Measurements from ENCODE around the gene FGF14. TPM values are rescaled to one million over a fixed set of nuclear protein-coding genes. Genes with fewer than 3 reads are reported as not detected.

The FGF14 gene
- total RNA-seq, 1 donor from 2014 or later = 0.23 TPM

GRCh38 chr13:101695870-101696516 is 705.9 kb downstream of the FGF14 start:
- H2AFZ ChIP-seq (ENCODE audit: low read depth, low read length) = no peak overlapping the region
- no peak overlapping the region for H3K9ac ChIP-seq (ENCODE audit: low read length)
- no peaks in the 10 kb centered on the region for H3K9me3 Mint-ChIP-seq (ENCODE audit: unreplicated experiment)
- H3K79me2 ChIP-seq (ENCODE audit: insufficient read depth, low read length) = no peaks in the 10 kb centered on the region
- no peaks in the 10 kb centered on the region for H3K4me1 ChIP-seq (ENCODE audit: insufficient read depth, low read length)
- no peaks in the 10 kb centered on the region for H3K27me3 ChIP-seq (ENCODE audit: insufficient read depth, low read length)
- H3K4me1 Mint-ChIP-seq (ENCODE audit: low read depth, unreplicated experiment) = no peaks in the 10 kb centered on the region
- no peak for DNase-seq (ENCODE audit: low read depth)
- H3K36me3 ChIP-seq (ENCODE audit: insufficient read depth, low read length) = no peaks in the 10 kb centered on the region
- H3K4me3 ChIP-seq (ENCODE audit: insufficient read depth, low read depth, low read length) = no peak overlapping the region
- no peaks in the 10 kb centered on the region for H4K20me1 ChIP-seq (ENCODE audit: insufficient read depth, low read length)
- H3K27ac Mint-ChIP-seq (ENCODE audit: unreplicated experiment) = no peak overlapping the region
- FAIRE-seq = no peak
- no peak overlapping the region for H3K4me3 Mint-ChIP-seq (ENCODE audit: unreplicated experiment)
- H3K36me3 Mint-ChIP-seq (ENCODE audit: low read depth, unreplicated experiment) = no peaks in the 10 kb centered on the region
- H3K4me2 ChIP-seq (ENCODE audit: low read length) = no peak overlapping the region
- no peak overlapping the region for H3K27ac ChIP-seq (ENCODE audit: low read depth, low read length)
- TF ChIP-seq CTCF (IDR thresholded peaks at IDR 0.05; ENCODE audit: insufficient read depth, low read depth, low read length) (no peak), EZH2 (IDR thresholded peaks at IDR 0.05; ENCODE audit: insufficient read depth, low read length) (no peak)
- H3K27me3 Mint-ChIP-seq (ENCODE audit: low read depth, unreplicated experiment) = peaks cover 15% of the 10 kb centered on the region
- H3K9me3 ChIP-seq (ENCODE audit: insufficient read depth, low read depth, low read length) = no peaks in the 10 kb centered on the region

DNA sequence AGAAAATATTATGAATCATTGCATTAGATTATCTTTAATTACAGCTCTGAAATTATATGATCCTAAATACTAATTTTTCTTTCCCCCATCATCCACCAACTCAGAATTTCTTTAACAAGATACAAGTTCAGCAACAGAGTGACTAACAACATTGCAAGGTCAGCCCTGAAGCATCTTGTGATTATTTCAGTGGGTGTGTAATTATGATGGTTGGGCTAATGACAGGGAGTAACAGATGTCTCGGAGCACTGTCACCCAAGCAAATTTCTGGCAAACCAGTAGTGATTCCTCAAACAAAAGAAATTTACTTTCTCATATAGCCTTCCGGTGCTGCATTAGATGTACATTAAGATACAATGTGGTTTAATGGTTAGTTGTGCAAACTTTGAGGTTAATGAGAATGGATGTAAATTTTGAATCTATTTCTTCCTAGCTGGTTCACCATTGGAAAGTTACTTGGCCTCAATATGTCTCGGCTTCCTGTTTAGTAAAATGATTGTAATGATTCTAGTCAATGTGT is 710.4 kb downstream of the FGF14 start:
- H3K4me1 ChIP-seq (ENCODE audit: insufficient read depth, low read length) = no peaks in the 10 kb centered on the region
- DNase-seq (ENCODE audit: low read depth) = no peak
- Mint-ChIP-seq H3K9me3 (ENCODE audit: unreplicated experiment) (no peaks in the 10 kb centered on the region), H3K4me1 (ENCODE audit: low read depth, unreplicated experiment) (no peaks in the 10 kb centered on the region), H3K27ac (ENCODE audit: unreplicated experiment) (no peak overlapping the region), H3K27me3 (ENCODE audit: low read depth, unreplicated experiment) (peaks cover 10% of the 10 kb centered on the region), H3K36me3 (ENCODE audit: low read depth, unreplicated experiment) (no peaks in the 10 kb centered on the region), H3K4me3 (ENCODE audit: unreplicated experiment) (no peak overlapping the region)
- no peak overlapping the region for H3K4me3 ChIP-seq (ENCODE audit: insufficient read depth, low read depth, low read length)
- H3K79me2 ChIP-seq (ENCODE audit: insufficient read depth, low read length) = no peaks in the 10 kb centered on the region
- H4K20me1 ChIP-seq (ENCODE audit: insufficient read depth, low read length) = no peaks in the 10 kb centered on the region
- H3K27me3 ChIP-seq (ENCODE audit: insufficient read depth, low read length) = no peaks in the 10 kb centered on the region
- H3K9ac ChIP-seq (ENCODE audit: low read length) = no peak overlapping the region
- H3K9me3 ChIP-seq (ENCODE audit: insufficient read depth, low read depth, low read length) = no peaks in the 10 kb centered on the region
- no peak for FAIRE-seq
- H3K4me2 ChIP-seq (ENCODE audit: low read length) = no peak overlapping the region
- TF ChIP-seq CTCF (IDR thresholded peaks at IDR 0.05; ENCODE audit: insufficient read depth, low read depth, low read length) (no peak), EZH2 (IDR thresholded peaks at IDR 0.05; ENCODE audit: insufficient read depth, low read length) (no peak)
- H3K27ac ChIP-seq (ENCODE audit: low read depth, low read length) = no peak overlapping the region
- H3K36me3 ChIP-seq (ENCODE audit: insufficient read depth, low read length) = no peaks in the 10 kb centered on the region
- no peak overlapping the region for H2AFZ ChIP-seq (ENCODE audit: low read depth, low read length)

GRCh38 chr13:101690871-101691270 is 711.0 kb downstream of the FGF14 start:
- Histone ChIP-seq H3K27ac (ENCODE audit: low read depth, low read length) (no peak overlapping the region), H3K9me3 (ENCODE audit: insufficient read depth, low read depth, low read length) (no peaks in the 10 kb centered on the region), H3K79me2 (ENCODE audit: insufficient read depth, low read length) (no peaks in the 10 kb centered on the region), H3K27me3 (ENCODE audit: insufficient read depth, low read length) (no peaks in the 10 kb centered on the region), H3K9ac (ENCODE audit: low read length) (no peak overlapping the region), H3K4me1 (ENCODE audit: insufficient read depth, low read length) (no peaks in the 10 kb centered on the region), H4K20me1 (ENCODE audit: insufficient read depth, low read length) (no peaks in the 10 kb centered on the region), H3K4me3 (ENCODE audit: insufficient read depth, low read depth, low read length) (no peak overlapping the region), H2AFZ (ENCODE audit: low read depth, low read length) (no peak overlapping the region), H3K4me2 (ENCODE audit: low read length) (no peak overlapping the region), H3K36me3 (ENCODE audit: insufficient read depth, low read length) (no peaks in the 10 kb centered on the region)
- no peak for FAIRE-seq
- TF ChIP-seq CTCF (IDR thresholded peaks at IDR 0.05; ENCODE audit: insufficient read depth, low read depth, low read length) (no peak), EZH2 (IDR thresholded peaks at IDR 0.05; ENCODE audit: insufficient read depth, low read length) (no peak)
- no peak for DNase-seq (ENCODE audit: low read depth)
- no peaks in the 10 kb centered on the region for H3K9me3 Mint-ChIP-seq (ENCODE audit: unreplicated experiment)
- H3K36me3 Mint-ChIP-seq (ENCODE audit: low read depth, unreplicated experiment) = no peaks in the 10 kb centered on the region
- peaks cover 10% of the 10 kb centered on the region for H3K27me3 Mint-ChIP-seq (ENCODE audit: low read depth, unreplicated experiment)
- H3K27ac Mint-ChIP-seq (ENCODE audit: unreplicated experiment) = no peak overlapping the region
- no peaks in the 10 kb centered on the region for H3K4me1 Mint-ChIP-seq (ENCODE audit: low read depth, unreplicated experiment)
- H3K4me3 Mint-ChIP-seq (ENCODE audit: unreplicated experiment) = no peak overlapping the region

Data from astrocyte (in vitro differentiated cells and primary cell).